ENCODE results near the gene TOPORS.
A peak's percentile ranks its signal among the peaks of the same experiment; 100 is the strongest.

The TOPORS gene

DNA sequence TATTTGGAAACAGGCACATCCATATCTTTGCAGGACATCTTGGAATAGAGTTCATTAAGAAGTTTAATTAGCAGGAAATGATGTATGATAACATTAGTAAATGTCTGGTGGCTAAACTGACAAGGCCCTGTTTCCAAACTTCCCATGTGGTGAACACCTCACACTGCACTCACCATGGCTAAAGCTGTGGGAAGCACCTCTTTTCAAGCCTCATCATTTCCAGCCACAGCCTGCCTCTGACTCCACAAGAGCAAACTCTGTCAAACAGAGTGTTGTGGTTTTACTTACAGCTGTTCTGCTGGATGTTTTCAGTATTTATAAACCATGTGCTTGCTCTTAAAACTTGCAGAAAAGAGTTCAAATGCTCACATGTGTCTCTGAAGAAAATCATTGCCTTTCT lies 35.5 kb upstream of the TOPORS start:
- H3K4me3 ChIP-seq (ENCODE audit: control insufficient read depth, low read depth, low read length), result no peak overlapping the region
- DNase-seq (ENCODE audit: low read depth), result no peak
- TF ChIP-seq, protein P1, sequence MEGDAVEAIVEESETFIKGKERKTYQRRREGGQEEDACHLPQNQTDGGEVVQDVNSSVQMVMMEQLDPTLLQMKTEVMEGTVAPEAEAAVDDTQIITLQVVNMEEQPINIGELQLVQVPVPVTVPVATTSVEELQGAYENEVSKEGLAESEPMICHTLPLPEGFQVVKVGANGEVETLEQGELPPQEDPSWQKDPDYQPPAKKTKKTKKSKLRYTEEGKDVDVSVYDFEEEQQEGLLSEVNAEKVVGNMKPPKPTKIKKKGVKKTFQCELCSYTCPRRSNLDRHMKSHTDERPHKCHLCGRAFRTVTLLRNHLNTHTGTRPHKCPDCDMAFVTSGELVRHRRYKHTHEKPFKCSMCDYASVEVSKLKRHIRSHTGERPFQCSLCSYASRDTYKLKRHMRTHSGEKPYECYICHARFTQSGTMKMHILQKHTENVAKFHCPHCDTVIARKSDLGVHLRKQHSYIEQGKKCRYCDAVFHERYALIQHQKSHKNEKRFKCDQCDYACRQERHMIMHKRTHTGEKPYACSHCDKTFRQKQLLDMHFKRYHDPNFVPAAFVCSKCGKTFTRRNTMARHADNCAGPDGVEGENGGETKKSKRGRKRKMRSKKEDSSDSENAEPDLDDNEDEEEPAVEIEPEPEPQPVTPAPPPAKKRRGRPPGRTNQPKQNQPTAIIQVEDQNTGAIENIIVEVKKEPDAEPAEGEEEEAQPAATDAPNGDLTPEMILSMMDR (IDR thresholded peaks at IDR 0.05; ENCODE audit: control insufficient read depth, insufficient read depth, low read depth, low read length, missing control alignments), result no peak

DNA sequence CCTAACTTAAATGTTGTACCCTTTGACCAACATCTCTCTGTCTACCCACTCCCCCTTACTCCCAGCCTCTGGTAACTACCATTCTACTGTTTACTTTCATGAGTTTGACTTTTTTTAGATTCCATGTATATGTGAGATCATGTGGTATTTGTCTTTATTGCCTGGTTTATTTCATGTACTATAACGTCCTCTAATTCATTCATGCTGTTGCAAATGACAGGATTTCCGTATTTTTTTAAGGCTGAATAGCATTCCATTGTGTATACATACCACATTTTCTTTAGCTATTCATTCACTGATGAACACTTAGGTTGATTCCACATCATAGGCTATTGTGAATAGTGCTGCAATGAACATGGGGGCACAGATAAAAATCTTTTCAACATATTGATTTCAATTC lies 32.4 kb upstream of the TOPORS start:
- no peak for DNase-seq (ENCODE audit: low read depth)
- TF ChIP-seq, protein P1 (IDR thresholded peaks at IDR 0.05; ENCODE audit: control insufficient read depth, insufficient read depth, low read depth, low read length, missing control alignments), result no peak
- no peak overlapping the region for H3K4me3 ChIP-seq (ENCODE audit: control insufficient read depth, low read depth, low read length)

DNA sequence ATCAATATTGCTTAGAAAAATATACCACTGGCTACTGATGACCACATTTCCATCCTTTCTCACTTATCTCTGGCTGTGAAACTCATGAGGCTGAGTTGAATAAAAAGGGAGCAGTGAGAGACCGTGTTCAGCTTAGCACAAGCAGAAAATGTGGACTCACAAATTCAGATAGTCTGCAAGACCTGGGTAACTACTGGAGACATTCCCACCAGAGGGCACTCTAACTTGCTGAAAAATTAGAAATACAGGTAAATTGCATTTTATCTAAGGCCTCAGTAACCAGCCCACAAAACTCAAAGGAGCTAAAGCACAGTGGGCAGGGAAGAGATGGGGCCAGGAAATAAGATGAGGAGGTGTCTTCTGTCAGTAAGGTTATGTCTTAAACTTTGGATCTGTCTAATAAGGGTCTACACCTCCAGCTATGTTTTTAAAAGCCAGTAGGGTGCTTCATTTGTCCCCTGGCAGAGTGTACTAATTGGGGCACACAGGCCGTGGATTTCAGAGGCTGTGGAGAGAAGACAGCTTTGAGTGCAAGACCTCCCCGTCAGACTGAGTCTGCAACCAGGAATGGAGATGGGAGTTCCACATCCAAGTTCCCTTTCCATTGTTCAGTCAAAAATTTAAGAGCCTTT lies 29.2 kb upstream of the TOPORS start:
- no peak for DNase-seq (ENCODE audit: low read depth)
- TF ChIP-seq, protein P1 (IDR thresholded peaks at IDR 0.05; ENCODE audit: control insufficient read depth, insufficient read depth, low read depth, low read length, missing control alignments), result peak; percentile 62
- no peak overlapping the region for H3K4me3 ChIP-seq (ENCODE audit: control insufficient read depth, low read depth, low read length)

DNA sequence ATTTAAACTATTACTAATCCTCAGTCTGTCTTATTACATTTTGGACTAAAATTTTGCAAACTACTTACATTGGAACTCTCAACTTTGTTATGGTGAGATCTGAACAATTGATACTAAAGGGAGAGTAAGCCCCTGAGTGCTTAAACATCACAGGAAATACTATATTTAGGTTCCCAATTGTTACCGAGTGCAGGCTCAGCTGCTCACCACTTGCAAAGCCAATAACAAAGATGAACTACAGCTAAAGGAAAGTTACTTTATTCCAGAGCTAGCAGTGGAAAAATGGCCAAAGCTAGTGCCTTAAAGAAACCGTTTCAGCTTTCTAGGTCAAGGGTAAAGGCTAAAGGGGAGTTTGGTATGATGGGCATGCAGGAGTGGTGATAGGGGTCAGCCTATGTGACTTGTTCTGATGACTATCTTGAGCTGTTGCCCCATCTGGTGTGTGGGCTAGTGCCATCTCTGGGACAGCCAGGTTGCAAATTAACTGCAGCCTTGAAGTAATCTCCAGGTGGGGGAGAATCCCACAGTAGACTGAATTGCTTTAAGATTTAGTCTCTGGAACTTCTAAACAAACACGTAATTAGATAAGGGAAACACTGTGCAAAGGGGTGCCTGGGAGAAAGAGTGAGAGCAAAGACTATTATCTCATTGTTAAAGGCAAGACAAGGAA lies 28.4 kb upstream of the TOPORS start:
- H3K4me3 ChIP-seq (ENCODE audit: control insufficient read depth, low read depth, low read length), result no peak overlapping the region
- TF ChIP-seq, protein P1 (IDR thresholded peaks at IDR 0.05; ENCODE audit: control insufficient read depth, insufficient read depth, low read depth, low read length, missing control alignments), result no peak
- no peak for DNase-seq (ENCODE audit: low read depth)

DNA sequence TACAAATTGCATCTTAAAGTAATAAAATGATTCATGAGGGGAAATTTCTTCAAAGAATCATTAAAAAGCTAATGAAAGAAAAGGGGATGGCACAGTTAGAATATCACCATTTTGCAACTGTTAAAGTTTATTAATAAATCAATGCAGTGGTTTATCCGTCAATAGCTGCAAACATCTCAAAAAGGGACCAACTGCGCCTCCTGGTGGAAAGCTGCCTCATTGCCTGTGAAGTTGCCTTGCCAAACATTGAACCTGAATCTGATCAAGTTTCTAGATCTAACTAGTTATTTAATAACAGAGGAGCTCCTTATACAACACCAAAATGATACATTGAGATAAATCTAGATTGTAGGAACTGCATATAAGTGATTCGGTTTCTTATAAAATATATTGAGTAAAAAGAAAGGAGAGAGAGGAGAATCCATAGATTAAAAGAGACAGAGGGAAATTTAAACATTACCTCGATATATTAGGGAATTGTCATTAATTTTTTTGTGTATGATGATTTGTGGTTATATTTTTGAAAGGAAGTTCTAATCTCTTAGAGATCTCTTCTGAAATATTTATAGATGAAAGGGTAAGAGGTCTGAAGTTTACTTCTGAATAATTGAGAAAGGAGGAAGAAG lies 27.4 kb upstream of the TOPORS start:
- no peak overlapping the region for H3K4me3 ChIP-seq (ENCODE audit: control insufficient read depth, low read depth, low read length)
- no peak for DNase-seq (ENCODE audit: low read depth)
- TF ChIP-seq, protein P1 (IDR thresholded peaks at IDR 0.05; ENCODE audit: control insufficient read depth, insufficient read depth, low read depth, low read length, missing control alignments), result peak; percentile 89

DNA sequence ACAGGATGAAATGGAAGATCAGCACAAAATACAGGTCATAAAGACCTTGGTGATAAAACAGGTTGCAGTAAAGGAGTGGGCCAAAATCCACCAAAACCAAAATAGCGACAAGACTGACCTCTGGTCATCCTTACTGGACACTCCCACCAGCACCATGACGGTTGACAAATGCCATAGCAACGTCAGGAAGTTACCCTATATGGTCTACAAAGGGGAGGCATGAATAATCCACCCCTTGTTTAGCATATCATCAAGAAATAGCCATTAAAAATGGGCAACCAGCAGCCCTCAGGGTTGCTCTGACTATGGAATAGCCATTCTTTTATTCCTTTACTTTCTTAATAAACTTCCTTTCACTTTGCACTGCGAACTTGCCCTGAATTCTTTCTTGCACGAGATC lies 26.6 kb upstream of the TOPORS start:
- TF ChIP-seq, protein P1 (IDR thresholded peaks at IDR 0.05; ENCODE audit: control insufficient read depth, insufficient read depth, low read depth, low read length, missing control alignments), result no peak
- H3K4me3 ChIP-seq (ENCODE audit: control insufficient read depth, low read depth, low read length), result no peak overlapping the region
- no peak for DNase-seq (ENCODE audit: low read depth)
